CD4-positive, alpha-beta T cell (primary cell): ENCODE measurements around the gene HRH4. TPM values are rescaled to one million over a fixed set of nuclear protein-coding genes. Genes with fewer than 3 reads are reported as not detected.

Experiments
- ATAC-seq: fragments of 200-7000 bp; cut with Tn5 transposase; one replicate; pipeline ENCODE4 v1.10.0; 2022; ENCODE audit warnings: mild to moderate bottlenecking; ENCODE audit not compliant: poor library complexity
- CTCF ChIA-PET: fragments of 350-600 bp; sonication (Branson Sonifier 250); formaldehyde crosslinking; loops from one replicate; lab custom pipeline; 2021; ENCODE audit warnings: antibody characterized with exemption, inconsistent platforms; lab: Charles Lee
- POLR2A ChIA-PET: fragments of 350-600 bp; sonication (Branson Sonifier 250); formaldehyde crosslinking; loops from one replicate; lab custom pipeline; 2021; ENCODE audit warnings: antibody characterized with exemption, inconsistent platforms; lab: Charles Lee
- DNase-seq, 14 experiments: peaks; one replicate each; pipeline ENCODE4 v3.0.0-alpha.2; 2013 to 2020; ENCODE audit warnings: mixed read lengths in 2 of 14
- H3K27ac ChIP-seq, 2 donors: one replicate each; pipeline versions ENCODE4 v1.5.1 to v1.7.0; 2013; ENCODE audit warnings: low read length in 2 of 2, low read depth in 1 of 2, mild to moderate bottlenecking in 1 of 2
- H3K27me3 ChIP-seq, 2 experiments: 1 replicate in 1 of 2; 2 replicates in 1 of 2; pipeline versions ENCODE4 v1.6.1 to v1.7.0; 2013; ENCODE audit warnings: low read length in 2 of 2, control low read depth in 1 of 2, mild to moderate bottlenecking in 1 of 2, moderate library complexity in 1 of 2; ENCODE audit not compliant: insufficient read depth in 2 of 2, control insufficient read depth in 1 of 2
- H3K36me3 ChIP-seq: one replicate; pipeline ENCODE4 v1.6.1; 2013; ENCODE audit warnings: low read length, control low read depth; ENCODE audit not compliant: insufficient read depth
- H3K4me1 ChIP-seq: one replicate; pipeline ENCODE4 v1.6.1; 2013; ENCODE audit warnings: low read length, control low read depth; ENCODE audit not compliant: insufficient read depth
- H3K4me3 ChIP-seq: one replicate; pipeline ENCODE4 v1.5.1; 2013; ENCODE audit warnings: mild to moderate bottlenecking, low read length, moderate library complexity
- H3K9me3 ChIP-seq, 2 experiments: 1 replicate in 1 of 2; 2 replicates in 1 of 2; pipeline versions ENCODE4 v1.6.1 to v1.7.0; 2013; ENCODE audit warnings: low read length in 2 of 2, mild to moderate bottlenecking in 2 of 2, control low read depth in 1 of 2, moderate library complexity in 1 of 2; ENCODE audit not compliant: control insufficient read depth in 1 of 2, insufficient read depth in 1 of 2
- H3K27ac Mint-ChIP-seq: one replicate; pipeline ENCODE4 v1.8.0; 2020; ENCODE audit warnings: mixed read lengths
- H3K27me3 Mint-ChIP-seq: one replicate; pipeline ENCODE4 v1.8.0; 2021; ENCODE audit warnings: mixed read lengths
- H3K36me3 Mint-ChIP-seq: one replicate; pipeline ENCODE4 v1.8.0; 2021; ENCODE audit warnings: low read depth, mixed read lengths
- H3K4me1 Mint-ChIP-seq: one replicate; pipeline ENCODE4 v1.8.0; 2021; ENCODE audit warnings: low read depth, mixed read lengths
- H3K4me3 Mint-ChIP-seq: one replicate; pipeline ENCODE4 v1.8.0; 2020; ENCODE audit warnings: mild to moderate bottlenecking, mixed read lengths
- H3K9me3 Mint-ChIP-seq: one replicate; pipeline ENCODE4 v1.8.0; 2020; ENCODE audit warnings: mixed read lengths
- CTCF ChIP-seq: fragments of 200-600 bp; IDR thresholded peaks from one replicate; pipeline ENCODE4 v1.8.0; 2022; ENCODE audit warnings: antibody characterized with exemption, mild to moderate bottlenecking
- intact Hi-C, 2 experiments: fragments of 100-400 bp; cut with DNase I in 1 of 2; cut with micrococcal nuclease in 1 of 2; formaldehyde crosslinking; loops; one replicate each; pipeline versions ENCODE4 v1.15.1 to v1.9.0; 2023 to 2025; cut with DNase I, micrococcal nuclease
- polyA plus RNA-seq, 2 donors: library from polyadenylated mRNA; unstranded; fragments of 120-200 nt; gene quantifications; one replicate each; pipeline ENCODE4 v1.2.1, GENCODE V29; 2013
- total RNA-seq, 174 experiments: library from RNA in 2 of 174; stranded (reverse) in 2 of 174; gene quantifications; one replicate each; pipeline ENCODE4 v1.2.3 and lab custom pipeline; 2021 to 2026

The HRH4 gene, protein sequence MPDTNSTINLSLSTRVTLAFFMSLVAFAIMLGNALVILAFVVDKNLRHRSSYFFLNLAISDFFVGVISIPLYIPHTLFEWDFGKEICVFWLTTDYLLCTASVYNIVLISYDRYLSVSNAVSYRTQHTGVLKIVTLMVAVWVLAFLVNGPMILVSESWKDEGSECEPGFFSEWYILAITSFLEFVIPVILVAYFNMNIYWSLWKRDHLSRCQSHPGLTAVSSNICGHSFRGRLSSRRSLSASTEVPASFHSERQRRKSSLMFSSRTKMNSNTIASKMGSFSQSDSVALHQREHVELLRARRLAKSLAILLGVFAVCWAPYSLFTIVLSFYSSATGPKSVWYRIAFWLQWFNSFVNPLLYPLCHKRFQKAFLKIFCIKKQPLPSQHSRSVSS
- under 1 TPM; 0.22 to 0.34 TPM for total RNA-seq
- 1.7 TPM for polyA plus RNA-seq (2013, experiment 1 of 2)
- polyA plus RNA-seq (2013, experiment 2 of 2) = 1.4 TPM
- 0.23 to 13.3 (median 1.8) reads per million in 172 experiments for total RNA-seq (lab: John Stamatoyannopoulos, UW)

DNA sequence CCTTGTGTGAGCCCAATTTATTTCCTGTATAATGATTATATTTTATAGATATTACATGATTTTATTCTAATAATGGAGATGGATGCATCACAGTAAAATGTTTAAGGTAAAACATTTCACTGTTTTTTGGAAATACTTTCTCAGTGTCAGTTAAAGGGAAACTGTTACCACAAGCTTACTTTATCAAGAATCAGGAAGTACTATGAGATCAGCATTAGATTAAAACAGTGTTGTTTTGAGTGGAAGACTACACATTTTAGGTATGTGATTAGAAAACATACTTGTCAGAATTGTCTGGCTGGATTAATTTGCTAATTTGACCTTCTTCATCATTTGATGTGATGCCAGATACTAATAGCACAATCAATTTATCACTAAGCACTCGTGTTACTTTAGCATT, at the start of gene HRH4:
Gene HRH4 (plus strand): TSS at position 250 of the 400 bp plus-strand sequence. CDS start 92 bp downstream, at position 342.
- Mint-ChIP-seq H3K27ac (no peak within 1 kb of the TSS), H3K36me3 (peaks cover 2% of the 10 kb centered on the region), H3K4me3 (no peak within 1 kb of the TSS), H3K27me3 (no peaks in the 10 kb centered on the region), H3K9me3 (no peaks in the 10 kb centered on the region), H3K4me1 (no peaks in the 10 kb centered on the region)
- POLR2A ChIA-PET = no interaction called here
- Histone ChIP-seq H3K4me1 (no peaks in the 10 kb centered on the region), H3K4me3 (peak within 1 kb of the TSS; percentile 21), H3K27ac (no peak within 1 kb of the TSS), H3K27me3 (no peaks in the 10 kb centered on the region), H3K36me3 (no peaks in the 10 kb centered on the region), H3K9me3 (no peaks in the 10 kb centered on the region)
- no peak for TF ChIP-seq CTCF
- intact Hi-C loops = no loop called here
- peak in 1 of 14 experiments; percentile 10 for DNase-seq
- no peak for ATAC-seq
- CTCF ChIA-PET = no interaction called here

DNA sequence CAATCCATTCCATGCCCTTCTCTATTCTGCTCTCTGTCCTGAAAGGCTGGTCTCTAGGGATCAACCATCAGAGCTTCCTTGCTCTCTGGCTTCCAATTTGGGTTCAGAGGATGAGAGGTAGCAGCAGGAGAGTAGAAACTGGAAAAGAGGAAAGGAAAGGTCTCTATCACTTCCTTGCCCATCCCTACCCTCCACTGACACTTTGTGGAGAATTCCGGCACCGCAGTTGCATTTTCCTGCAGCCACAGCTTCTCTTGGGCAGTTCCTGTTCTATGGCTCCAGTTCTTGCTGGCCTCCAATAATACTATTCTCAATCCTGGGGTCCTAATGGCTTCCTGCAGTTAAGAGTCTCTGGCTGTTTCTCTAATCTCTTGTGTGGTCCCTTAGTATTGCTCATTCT, 47.3 kb upstream of the HRH4 start:
- no peaks in the 10 kb centered on the region for H3K9me3 Mint-ChIP-seq
- Histone ChIP-seq H3K36me3 (no peaks in the 10 kb centered on the region), H3K27ac (no peak overlapping the region), H3K9me3 (no peaks in the 10 kb centered on the region), H3K27me3 (peaks cover 2 to 13% of the 10 kb centered on the region in 2 experiments), H3K4me1 (no peaks in the 10 kb centered on the region), H3K4me3 (no peak overlapping the region)
- intact Hi-C loops = no loop called here
- H3K27me3 Mint-ChIP-seq = peaks cover 42% of the 10 kb centered on the region
- no peaks in the 10 kb centered on the region for H3K36me3 Mint-ChIP-seq
- ChIA-PET POLR2A (interaction anchor here (1.3 kb wide), 1 partner anchor 14 kb away, joined by 4 read pairs; the partner anchor contains the start of gene IMPACT), CTCF (no interaction called here)
- no peak for DNase-seq
- no peak overlapping the region for H3K27ac Mint-ChIP-seq
- H3K4me3 Mint-ChIP-seq = no peak overlapping the region
- no peaks in the 10 kb centered on the region for H3K4me1 Mint-ChIP-seq
- no peak for TF ChIP-seq CTCF
- no peak for ATAC-seq

- ChIA-PET POLR2A (interaction anchor here (1.0 to 1.3 kb wide), 2 partner anchors 12 to 17 kb away, joined by 3 to 4 read pairs; partner anchors contain the start of genes IMPACT and OSBPL1A), CTCF (no interaction called here)
- no peak overlapping the region for H3K27ac Mint-ChIP-seq
- Histone ChIP-seq H3K9me3 (no peaks in the 10 kb centered on the region), H3K27ac (no peak overlapping the region), H3K36me3 (no peaks in the 10 kb centered on the region), H3K4me1 (no peaks in the 10 kb centered on the region), H3K27me3 (peaks cover 5 to 8% of the 10 kb centered on the region in 2 experiments), H3K4me3 (no peak overlapping the region)
- DNase-seq (no peak), ATAC-seq (no peak)
- intact Hi-C loops = no loop called here
- H3K36me3 Mint-ChIP-seq = no peaks in the 10 kb centered on the region
- H3K9me3 Mint-ChIP-seq = no peaks in the 10 kb centered on the region
- H3K27me3 Mint-ChIP-seq = peaks cover 41% of the 10 kb centered on the region
- H3K4me3 Mint-ChIP-seq = no peak overlapping the region
- no peaks in the 10 kb centered on the region for H3K4me1 Mint-ChIP-seq
- TF ChIP-seq CTCF = no peak
Measured at GRCh38 chr18:24414349-24415003, 46.0 kb upstream of the HRH4 start.
